Measurements from ENCODE around the gene PALMD.

Gene PALMD

DNA sequence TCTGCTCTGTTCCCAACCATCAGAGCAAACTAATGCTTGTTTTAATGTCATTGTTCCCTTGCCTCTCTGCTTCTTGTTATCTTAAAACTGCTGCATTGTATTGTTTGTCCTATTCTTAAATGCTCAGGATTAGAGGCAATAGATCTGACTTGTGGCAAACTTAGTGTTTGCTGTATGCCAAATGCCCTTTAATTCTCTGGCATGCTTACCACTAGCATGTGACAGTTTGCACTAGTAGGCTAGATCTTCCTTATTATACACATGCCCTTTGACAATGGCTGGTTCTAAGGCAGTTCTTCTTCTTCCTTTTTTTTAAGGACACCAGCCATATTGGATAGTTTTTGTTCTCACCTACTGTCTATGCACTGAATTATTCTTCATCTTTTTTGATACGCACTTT lies 30.1 kb downstream of the PALMD start:
- Histone ChIP-seq H3K4me3 (ENCODE audit: low read depth in 1 of 2, low read length in 2 of 2) (no peak overlapping the region), H3K4me1 (ENCODE audit: insufficient read depth, low read length) (no peaks in the 10 kb centered on the region), H3K27me3 (ENCODE audit: control insufficient read depth in 1 of 2, insufficient read depth in 2 of 2, low read length in 2 of 2) (no peaks in the 10 kb centered on the region), H3K27ac (ENCODE audit: low read depth, low read length) (no peak overlapping the region), H3K36me3 (ENCODE audit: insufficient read depth, low read length) (no peaks in the 10 kb centered on the region), H3K9ac (ENCODE audit: low read length) (no peak overlapping the region), H3K9me3 (ENCODE audit: low read length) (no peaks in the 10 kb centered on the region)

DNA sequence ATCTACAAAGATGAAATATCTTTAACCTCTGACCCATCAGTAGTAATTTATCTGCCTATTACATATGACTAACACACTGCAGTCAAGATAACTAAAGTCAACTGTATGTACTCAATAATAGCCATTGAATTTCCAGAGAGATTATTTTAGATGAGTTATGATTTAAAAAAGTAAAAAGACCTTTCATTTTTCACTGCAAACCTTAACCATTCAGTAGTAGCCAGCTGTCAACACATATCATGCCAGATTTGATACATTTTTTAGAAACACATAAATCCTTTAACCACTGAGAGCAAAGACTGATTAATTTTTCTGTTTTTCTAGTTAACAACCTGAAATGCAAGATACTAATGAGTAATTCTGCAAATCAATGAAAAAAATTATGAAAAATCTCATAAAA lies 31.0 kb downstream of the PALMD start:
- no peaks in the 10 kb centered on the region for H3K36me3 ChIP-seq (ENCODE audit: insufficient read depth, low read length)
- no peak overlapping the region for H3K27ac ChIP-seq (ENCODE audit: low read depth, low read length)
- no peak overlapping the region for H3K9ac ChIP-seq (ENCODE audit: low read length)
- H3K27me3 ChIP-seq (ENCODE audit: control insufficient read depth in 1 of 2, insufficient read depth in 2 of 2, low read length in 2 of 2), result no peaks in the 10 kb centered on the region
- H3K4me3 ChIP-seq (ENCODE audit: low read depth in 1 of 2, low read length in 2 of 2), result no peak overlapping the region
- H3K9me3 ChIP-seq (ENCODE audit: low read length), result no peaks in the 10 kb centered on the region
- no peaks in the 10 kb centered on the region for H3K4me1 ChIP-seq (ENCODE audit: insufficient read depth, low read length)

DNA sequence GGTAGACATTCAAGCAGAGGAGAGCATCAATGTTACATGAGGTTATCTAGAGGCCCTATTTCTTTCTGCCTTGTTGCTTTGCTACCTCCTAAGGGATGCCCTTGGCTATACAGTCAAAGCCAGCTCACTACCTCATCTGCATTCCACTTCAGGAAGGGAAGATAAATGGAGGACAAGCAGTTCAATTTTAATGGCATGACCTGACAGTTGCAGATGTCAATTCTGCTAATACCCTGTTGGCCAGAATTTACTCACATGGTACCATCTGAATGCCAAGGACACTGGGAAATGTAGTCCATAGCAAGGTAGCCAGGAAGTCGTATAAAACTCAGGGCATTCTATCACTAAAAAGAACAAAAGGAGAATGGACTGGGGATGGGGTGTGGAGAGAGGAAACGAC lies 31.5 kb downstream of the PALMD start:
- Histone ChIP-seq H3K4me1 (ENCODE audit: insufficient read depth, low read length) (no peaks in the 10 kb centered on the region), H3K27ac (ENCODE audit: low read depth, low read length) (no peak overlapping the region), H3K9ac (ENCODE audit: low read length) (no peak overlapping the region), H3K9me3 (ENCODE audit: low read length) (no peaks in the 10 kb centered on the region), H3K27me3 (ENCODE audit: control insufficient read depth in 1 of 2, insufficient read depth in 2 of 2, low read length in 2 of 2) (no peaks in the 10 kb centered on the region), H3K4me3 (ENCODE audit: low read depth in 1 of 2, low read length in 2 of 2) (no peak overlapping the region), H3K36me3 (ENCODE audit: insufficient read depth, low read length) (no peaks in the 10 kb centered on the region)

DNA sequence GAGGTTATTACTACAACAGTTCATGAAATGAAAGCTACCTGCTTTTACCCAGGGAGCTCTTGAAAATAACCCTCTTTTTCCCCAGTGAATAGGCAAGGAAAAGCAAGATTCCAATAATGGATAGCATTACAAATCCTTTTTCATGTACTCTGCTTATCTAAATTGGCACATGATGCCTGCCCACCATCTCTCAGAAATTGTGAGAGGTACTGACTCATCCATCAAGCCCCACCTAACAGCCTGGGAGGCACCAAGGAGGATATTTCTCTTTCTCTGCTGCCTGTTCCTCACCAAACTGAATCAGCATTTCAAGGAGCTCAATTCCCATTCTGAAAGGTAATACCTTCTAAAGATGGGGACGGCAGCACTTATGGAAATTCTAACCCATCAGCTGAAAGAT lies 34.4 kb downstream of the PALMD start:
- Histone ChIP-seq H3K4me1 (ENCODE audit: insufficient read depth, low read length) (peaks cover 2% of the 10 kb centered on the region), H3K9me3 (ENCODE audit: low read length) (no peaks in the 10 kb centered on the region), H3K36me3 (ENCODE audit: insufficient read depth, low read length) (no peaks in the 10 kb centered on the region), H3K4me3 (ENCODE audit: low read depth in 1 of 2, low read length in 2 of 2) (no peak overlapping the region), H3K9ac (ENCODE audit: low read length) (no peak overlapping the region), H3K27me3 (ENCODE audit: control insufficient read depth in 1 of 2, insufficient read depth in 2 of 2, low read length in 2 of 2) (no peaks in the 10 kb centered on the region), H3K27ac (ENCODE audit: low read depth, low read length) (no peak overlapping the region)

DNA sequence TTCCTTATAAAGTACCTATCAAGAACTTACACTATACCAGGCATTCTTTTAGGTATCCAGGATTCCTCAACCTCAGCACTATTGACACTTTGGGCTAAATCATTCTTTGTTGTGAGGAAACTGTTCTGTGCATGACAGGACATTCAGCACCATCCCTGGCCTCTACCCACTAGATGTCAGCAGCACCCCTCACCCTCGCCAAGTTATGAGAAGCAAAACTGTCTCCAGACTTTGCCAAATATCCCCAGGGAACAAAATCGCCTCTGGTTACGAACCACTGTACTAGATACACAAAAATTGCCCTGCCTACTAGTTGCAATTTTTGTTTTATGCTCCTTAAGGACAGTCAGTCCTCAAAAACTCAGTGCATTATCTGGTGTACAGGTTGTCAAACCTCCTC lies 35.7 kb downstream of the PALMD start:
- Histone ChIP-seq H3K9me3 (ENCODE audit: low read length) (no peaks in the 10 kb centered on the region), H3K9ac (ENCODE audit: low read length) (no peak overlapping the region), H3K4me1 (ENCODE audit: insufficient read depth, low read length) (peaks cover 7% of the 10 kb centered on the region), H3K27ac (ENCODE audit: low read depth, low read length) (no peak overlapping the region), H3K4me3 (ENCODE audit: low read depth in 1 of 2, low read length in 2 of 2) (no peak overlapping the region), H3K36me3 (ENCODE audit: insufficient read depth, low read length) (no peaks in the 10 kb centered on the region), H3K27me3 (ENCODE audit: control insufficient read depth in 1 of 2, insufficient read depth in 2 of 2, low read length in 2 of 2) (no peaks in the 10 kb centered on the region)

DNA sequence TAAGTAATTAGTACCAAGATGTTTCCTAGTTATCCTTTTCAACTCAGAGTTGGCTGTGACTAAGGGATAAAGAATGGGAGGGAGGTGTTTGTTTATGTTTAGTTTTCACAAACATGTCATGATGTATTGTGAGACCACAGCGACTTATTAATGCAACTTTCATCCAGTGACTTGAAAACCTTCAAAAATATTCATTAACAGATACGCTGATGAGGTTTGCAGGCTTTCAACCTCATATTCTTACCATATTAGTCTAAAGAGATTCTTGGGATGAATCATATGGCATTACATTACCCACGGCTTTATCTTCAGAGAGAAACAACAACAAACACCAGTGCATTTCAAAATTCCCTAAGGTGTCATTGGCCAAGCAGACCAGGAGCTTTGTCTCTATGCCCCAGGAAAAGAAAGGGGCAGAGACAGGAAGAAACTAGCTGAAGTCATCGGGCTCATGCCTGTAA lies 36.4 kb downstream of the PALMD start:
- peaks cover 7% of the 10 kb centered on the region for H3K4me1 ChIP-seq (ENCODE audit: insufficient read depth, low read length)
- H3K9ac ChIP-seq (ENCODE audit: low read length), result no peak overlapping the region
- H3K9me3 ChIP-seq (ENCODE audit: low read length), result no peaks in the 10 kb centered on the region
- H3K27me3 ChIP-seq (ENCODE audit: control insufficient read depth in 1 of 2, insufficient read depth in 2 of 2, low read length in 2 of 2), result no peaks in the 10 kb centered on the region
- H3K36me3 ChIP-seq (ENCODE audit: insufficient read depth, low read length), result no peaks in the 10 kb centered on the region
- H3K4me3 ChIP-seq (ENCODE audit: low read depth in 1 of 2, low read length in 2 of 2), result no peak overlapping the region
- no peak overlapping the region for H3K27ac ChIP-seq (ENCODE audit: low read depth, low read length)

DNA sequence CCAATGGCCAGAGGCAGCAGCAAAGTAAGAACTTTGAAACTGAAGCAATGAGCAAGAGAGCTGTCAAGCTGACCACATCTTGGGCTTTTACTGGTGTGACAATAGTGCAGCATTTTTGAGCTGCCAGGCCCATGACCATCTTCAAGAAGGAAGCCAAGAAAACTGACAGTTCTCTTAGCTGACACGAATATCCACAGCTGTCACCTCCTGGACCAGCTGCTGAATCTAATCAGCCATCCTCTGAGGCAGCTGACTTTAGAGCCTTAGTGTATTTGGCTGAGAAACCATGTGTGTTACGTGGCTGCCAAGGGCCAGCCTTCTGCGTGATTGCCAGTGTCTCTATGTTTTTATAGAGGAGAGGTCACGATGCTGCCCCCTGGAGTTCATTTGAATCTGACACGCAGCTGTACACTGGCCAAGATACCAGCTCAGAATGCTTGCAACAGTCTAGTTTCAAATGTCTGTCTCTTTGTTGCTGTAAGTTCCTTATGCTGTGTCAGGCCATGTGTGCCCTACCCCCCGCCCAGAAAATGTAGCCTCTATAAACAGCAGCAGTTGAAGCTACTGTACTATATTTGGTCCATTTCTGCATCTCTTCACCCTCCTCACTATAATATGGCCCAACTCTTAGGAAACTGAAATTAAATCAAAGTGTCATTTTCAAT lies 39.7 kb downstream of the PALMD start:
- Histone ChIP-seq H3K4me3 (ENCODE audit: low read depth in 1 of 2, low read length in 2 of 2) (no peak overlapping the region), H3K9me3 (ENCODE audit: low read length) (no peaks in the 10 kb centered on the region), H3K9ac (ENCODE audit: low read length) (no peak overlapping the region), H3K4me1 (ENCODE audit: insufficient read depth, low read length) (peaks cover 7% of the 10 kb centered on the region), H3K27ac (ENCODE audit: low read depth, low read length) (no peak overlapping the region), H3K36me3 (ENCODE audit: insufficient read depth, low read length) (no peaks in the 10 kb centered on the region), H3K27me3 (ENCODE audit: control insufficient read depth in 1 of 2, insufficient read depth in 2 of 2, low read length in 2 of 2) (no peaks in the 10 kb centered on the region)

DNA sequence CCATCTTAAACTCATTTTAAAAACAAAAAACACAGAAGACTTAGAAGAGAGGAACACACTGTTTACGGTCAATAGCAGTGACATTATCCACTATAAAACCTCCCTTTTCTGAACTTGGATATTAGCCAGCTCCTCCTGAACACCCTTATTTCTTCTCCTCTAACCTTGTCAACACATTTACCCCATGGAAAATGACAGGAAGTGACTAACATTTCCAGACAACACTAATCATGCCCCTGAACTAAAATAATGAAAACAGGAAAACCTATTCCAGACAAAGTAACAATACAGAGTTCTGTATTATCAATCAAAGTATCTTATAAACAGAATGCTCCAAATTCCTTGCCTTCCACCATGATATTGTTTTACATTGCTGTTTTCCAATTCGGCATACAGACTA lies 45.3 kb downstream of the PALMD start:
- no peaks in the 10 kb centered on the region for H3K9me3 ChIP-seq (ENCODE audit: low read length)
- no peak overlapping the region for H3K27ac ChIP-seq (ENCODE audit: low read depth, low read length)
- no peaks in the 10 kb centered on the region for H3K36me3 ChIP-seq (ENCODE audit: insufficient read depth, low read length)
- H3K4me1 ChIP-seq (ENCODE audit: insufficient read depth, low read length), result no peaks in the 10 kb centered on the region
- H3K4me3 ChIP-seq (ENCODE audit: low read depth in 1 of 2, low read length in 2 of 2), result no peak overlapping the region
- H3K9ac ChIP-seq (ENCODE audit: low read length), result no peak overlapping the region
- no peaks in the 10 kb centered on the region for H3K27me3 ChIP-seq (ENCODE audit: control insufficient read depth in 1 of 2, insufficient read depth in 2 of 2, low read length in 2 of 2)

DNA sequence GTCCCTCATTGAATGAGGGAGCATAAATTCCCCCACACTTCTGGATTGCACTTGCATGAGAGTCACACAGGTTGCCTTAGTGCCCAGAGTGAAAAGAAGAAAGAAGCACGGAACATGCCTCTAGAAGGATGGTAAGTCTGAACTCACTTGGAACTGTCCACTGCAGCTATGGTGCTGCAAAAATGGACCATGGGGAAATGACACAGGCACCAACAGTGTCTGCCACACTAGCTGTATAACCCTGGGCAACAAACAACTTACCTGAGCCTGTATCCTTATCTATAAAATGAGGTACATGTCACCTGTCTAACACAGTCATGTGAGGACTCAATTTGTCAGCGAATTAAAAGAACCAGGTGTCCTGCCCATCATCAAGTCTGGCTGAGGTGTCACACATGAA lies 50.7 kb downstream of the PALMD start:
- no peak overlapping the region for H3K9ac ChIP-seq (ENCODE audit: low read length)
- H3K27me3 ChIP-seq (ENCODE audit: control insufficient read depth in 1 of 2, insufficient read depth in 2 of 2, low read length in 2 of 2), result no peaks in the 10 kb centered on the region
- H3K27ac ChIP-seq (ENCODE audit: low read depth, low read length), result no peak overlapping the region
- no peaks in the 10 kb centered on the region for H3K4me1 ChIP-seq (ENCODE audit: insufficient read depth, low read length)
- H3K9me3 ChIP-seq (ENCODE audit: low read length), result no peaks in the 10 kb centered on the region
- H3K36me3 ChIP-seq (ENCODE audit: insufficient read depth, low read length), result no peaks in the 10 kb centered on the region
- no peak overlapping the region for H3K4me3 ChIP-seq (ENCODE audit: low read depth in 1 of 2, low read length in 2 of 2)

DNA sequence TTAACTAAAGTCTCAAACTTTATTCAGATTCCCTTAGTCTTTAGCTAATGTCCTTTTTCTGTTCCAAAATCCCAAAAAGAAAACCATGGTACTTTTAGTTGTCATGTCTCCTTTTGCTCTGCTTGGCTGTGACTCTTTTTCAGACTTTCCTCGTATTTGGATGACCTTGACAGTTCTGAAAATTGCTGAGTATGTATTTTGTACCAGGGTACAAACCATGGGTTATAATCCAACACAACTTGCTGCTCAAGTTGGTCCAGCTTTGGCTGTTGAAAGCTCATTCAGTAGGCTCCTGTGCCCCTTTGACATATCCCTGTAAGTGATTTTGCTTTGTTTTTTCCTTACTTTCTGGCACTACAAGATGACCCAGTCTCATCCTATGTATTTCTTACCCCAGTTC lies 51.7 kb downstream of the PALMD start:
- Histone ChIP-seq H3K4me3 (ENCODE audit: low read depth in 1 of 2, low read length in 2 of 2) (no peak overlapping the region), H3K9ac (ENCODE audit: low read length) (no peak overlapping the region)

DNA sequence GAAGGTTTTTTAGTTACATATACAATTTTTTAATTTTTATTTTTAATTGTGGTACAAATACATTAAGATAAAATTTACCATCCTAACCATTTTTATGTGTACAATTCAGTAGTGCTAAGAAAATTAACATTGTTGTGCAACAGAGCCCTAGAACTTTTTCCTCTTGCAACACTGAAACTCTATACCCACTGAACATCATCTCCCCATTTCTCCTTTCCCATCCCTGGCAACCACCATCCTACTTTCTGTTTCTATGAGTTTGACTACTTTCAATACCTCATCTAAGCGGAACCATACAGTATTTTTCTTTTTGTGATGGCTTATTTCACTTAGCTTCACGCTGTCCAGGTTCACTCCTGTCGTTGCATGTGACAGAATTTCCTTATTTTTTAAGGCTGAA lies 54.1 kb downstream of the PALMD start:
- Histone ChIP-seq H3K36me3 (ENCODE audit: insufficient read depth, low read length) (no peaks in the 10 kb centered on the region), H3K27me3 (ENCODE audit: control insufficient read depth in 1 of 2, insufficient read depth in 2 of 2, low read length in 2 of 2) (no peaks in the 10 kb centered on the region), H3K9ac (ENCODE audit: low read length) (no peak overlapping the region), H3K4me1 (ENCODE audit: insufficient read depth, low read length) (no peaks in the 10 kb centered on the region), H3K27ac (ENCODE audit: low read depth, low read length) (no peak overlapping the region), H3K4me3 (ENCODE audit: low read depth in 1 of 2, low read length in 2 of 2) (no peak overlapping the region), H3K9me3 (ENCODE audit: low read length) (no peaks in the 10 kb centered on the region)

More for the DNA sequence above, 51.7 kb downstream of the PALMD start:
- Histone ChIP-seq H3K4me1 (ENCODE audit: insufficient read depth, low read length) (no peaks in the 10 kb centered on the region), H3K36me3 (ENCODE audit: insufficient read depth, low read length) (no peaks in the 10 kb centered on the region), H3K27me3 (ENCODE audit: control insufficient read depth in 1 of 2, insufficient read depth in 2 of 2, low read length in 2 of 2) (no peaks in the 10 kb centered on the region), H3K27ac (ENCODE audit: low read depth, low read length) (no peak overlapping the region), H3K9me3 (ENCODE audit: low read length) (no peaks in the 10 kb centered on the region)

DNA sequence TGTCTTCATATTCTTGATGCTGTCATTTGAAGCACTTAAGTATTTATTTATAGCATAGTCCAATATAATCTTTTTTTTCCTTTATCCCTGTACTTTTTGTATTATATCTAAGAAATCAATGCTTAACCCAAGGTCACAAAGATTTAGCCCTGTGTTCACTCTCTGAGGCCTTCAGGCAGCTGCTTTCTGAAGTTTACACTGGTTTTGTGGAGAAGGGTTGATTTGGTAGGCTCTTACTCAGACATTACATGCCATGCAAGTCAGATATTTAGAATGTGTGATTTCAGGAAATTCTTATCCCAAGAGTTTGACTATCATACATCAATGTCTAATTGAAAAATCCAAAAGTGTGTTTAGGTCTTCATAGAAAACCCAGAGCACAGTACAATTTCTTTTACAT lies 56.3 kb downstream of the PALMD start:
- no peaks in the 10 kb centered on the region for H3K36me3 ChIP-seq (ENCODE audit: insufficient read depth, low read length)
- no peak overlapping the region for H3K9ac ChIP-seq (ENCODE audit: low read length)
- H3K4me1 ChIP-seq (ENCODE audit: insufficient read depth, low read length), result no peaks in the 10 kb centered on the region
- no peaks in the 10 kb centered on the region for H3K9me3 ChIP-seq (ENCODE audit: low read length)
- no peaks in the 10 kb centered on the region for H3K27me3 ChIP-seq (ENCODE audit: control insufficient read depth in 1 of 2, insufficient read depth in 2 of 2, low read length in 2 of 2)
- no peak overlapping the region for H3K27ac ChIP-seq (ENCODE audit: low read depth, low read length)
- H3K4me3 ChIP-seq (ENCODE audit: low read depth in 1 of 2, low read length in 2 of 2), result no peak overlapping the region
